Stimulated activated CD8-positive, alpha-beta memory T cell treated with anti-CD3 and anti-CD28 coated beads, Interleukin-12 subunit alpha, Interleukin-12 subunit beta, amount 100 ng/mL, for 24 hours (primary cell): ENCODE results near the gene WWOX.
"Not testable (repeated sequence)": the region's sequence is repeated elsewhere in the genome, so short reads cannot be mapped to it uniquely, and the experiment has no call there.

Experiments used
- DNase-seq: peaks from one replicate; pipeline ENCODE4 v3.0.0-alpha.2; 2020; ENCODE audit errors: extremely low read depth

The WWOX gene

DNA sequence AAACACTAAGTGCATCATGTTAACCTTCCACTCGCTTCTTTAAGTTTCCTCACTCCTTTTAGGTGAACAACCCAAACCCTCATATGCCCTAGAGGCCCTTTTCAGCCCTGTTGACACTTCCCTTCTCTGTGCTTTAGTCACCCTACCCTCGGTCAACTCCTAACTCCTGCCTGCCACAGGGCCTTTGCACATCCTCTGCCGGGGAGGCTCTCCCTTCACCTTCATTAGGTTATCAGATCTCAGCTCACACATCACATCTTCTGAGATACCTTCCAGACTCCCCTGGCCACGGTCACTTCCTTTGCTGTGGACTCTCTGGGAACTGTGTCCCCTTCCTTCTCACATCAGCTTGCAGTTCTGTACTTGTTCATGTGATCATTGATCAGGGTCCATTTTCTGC is 926.7 kb downstream of the WWOX start:
- DNase-seq: no peak

DNA sequence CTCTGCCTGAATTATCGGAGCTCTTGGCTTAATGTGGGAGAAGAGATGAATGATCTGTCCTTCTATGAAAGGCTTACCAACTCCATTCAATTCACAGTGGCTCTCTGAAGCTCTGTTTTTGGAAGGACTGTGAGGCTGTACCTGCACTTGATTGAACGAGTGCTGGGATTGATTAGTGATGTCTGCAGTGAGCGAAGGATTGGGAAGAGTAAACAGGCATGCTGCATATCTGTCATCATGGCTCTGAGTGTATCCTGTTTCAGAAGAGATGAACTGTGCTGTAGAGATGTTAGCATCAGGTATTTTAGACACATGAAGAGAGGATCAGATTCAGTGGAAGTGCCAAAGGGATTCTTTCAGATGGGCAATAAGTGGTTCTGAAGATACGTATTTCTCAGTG is 937.1 kb downstream of the WWOX start:
- no peak for DNase-seq

GRCh38 chr16:79037521-79038373 is 938.3 kb downstream of the WWOX start:
- no peak for DNase-seq

DNA sequence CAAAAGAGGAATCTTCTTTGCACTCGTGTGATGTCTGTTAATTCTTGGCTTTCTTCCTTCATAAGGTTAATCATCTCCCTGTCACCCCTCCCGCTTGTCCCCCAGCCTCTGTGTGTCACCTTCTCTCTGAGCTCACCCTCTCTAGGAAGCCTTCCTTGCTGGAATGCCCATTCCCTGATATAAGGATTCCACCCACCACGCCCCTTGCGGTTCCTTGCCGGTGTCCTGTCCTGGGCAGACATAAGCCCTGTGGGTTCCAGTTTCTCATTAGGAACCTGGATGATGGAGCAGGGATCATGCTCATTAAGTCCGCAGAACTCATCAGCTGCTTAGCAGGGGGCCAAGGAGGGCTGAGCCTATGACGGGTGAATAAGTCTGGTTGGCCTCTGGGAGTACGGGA is 941.8 kb downstream of the WWOX start:
- DNase-seq: no peak

DNA sequence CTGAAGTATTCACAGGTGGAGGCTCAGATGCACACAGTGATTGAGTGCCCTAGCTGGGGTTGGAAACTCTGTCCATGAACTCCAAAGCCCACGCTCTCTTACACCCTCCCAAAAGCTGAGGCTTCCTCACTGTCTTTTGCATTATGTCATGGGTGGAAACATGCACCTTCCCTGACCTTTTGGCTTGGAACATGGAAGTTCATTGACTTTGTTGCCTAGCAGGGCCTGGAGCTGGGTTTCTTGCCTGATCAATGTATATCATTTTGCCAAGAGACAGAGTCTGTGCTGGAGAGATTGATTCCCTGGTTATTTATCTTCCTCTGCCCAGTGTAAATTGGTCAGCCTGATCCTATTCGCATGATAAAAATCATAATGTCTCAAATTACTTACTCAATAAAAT is 942.7 kb downstream of the WWOX start:
- DNase-seq: no peak

DNA sequence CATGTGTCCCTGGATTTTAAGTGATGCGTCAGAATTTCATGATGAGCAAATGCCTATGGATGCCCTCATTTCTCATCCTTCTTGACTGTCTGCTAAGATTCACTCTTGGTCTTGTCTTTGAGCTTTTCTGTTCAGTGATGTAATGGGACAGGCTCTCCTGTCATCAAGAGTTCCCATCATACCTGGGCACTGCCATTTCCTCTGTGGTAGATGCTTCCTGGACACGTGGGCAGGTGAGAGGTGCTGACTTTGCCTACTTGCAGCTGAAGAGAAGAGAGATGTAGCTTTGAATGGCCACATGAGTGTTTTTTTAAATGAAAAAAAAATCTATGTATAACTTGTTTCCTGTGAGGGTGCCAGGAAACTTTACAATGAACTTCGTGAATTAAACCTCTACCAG is 943.4 kb downstream of the WWOX start:
- DNase-seq: no peak

DNA sequence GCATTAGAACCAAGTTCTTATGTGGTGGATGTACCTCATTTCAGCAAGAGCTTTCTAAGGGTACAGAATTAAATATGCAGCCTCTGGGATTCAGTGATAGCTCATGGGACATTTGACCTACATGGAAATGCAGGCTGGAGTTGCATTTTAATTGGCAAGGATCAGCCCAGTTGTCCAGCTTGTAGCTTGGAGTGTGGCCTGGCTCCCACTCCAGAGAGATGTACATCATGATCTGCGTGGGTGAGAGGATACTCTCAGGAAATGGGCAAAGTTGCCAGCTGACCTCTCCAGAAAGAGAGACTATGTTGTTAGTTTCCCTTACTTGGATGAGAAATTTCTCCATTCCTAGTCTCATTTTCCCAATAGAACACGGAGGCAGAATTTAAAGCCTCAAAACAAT is 945.7 kb downstream of the WWOX start:
- DNase-seq: no peak

DNA sequence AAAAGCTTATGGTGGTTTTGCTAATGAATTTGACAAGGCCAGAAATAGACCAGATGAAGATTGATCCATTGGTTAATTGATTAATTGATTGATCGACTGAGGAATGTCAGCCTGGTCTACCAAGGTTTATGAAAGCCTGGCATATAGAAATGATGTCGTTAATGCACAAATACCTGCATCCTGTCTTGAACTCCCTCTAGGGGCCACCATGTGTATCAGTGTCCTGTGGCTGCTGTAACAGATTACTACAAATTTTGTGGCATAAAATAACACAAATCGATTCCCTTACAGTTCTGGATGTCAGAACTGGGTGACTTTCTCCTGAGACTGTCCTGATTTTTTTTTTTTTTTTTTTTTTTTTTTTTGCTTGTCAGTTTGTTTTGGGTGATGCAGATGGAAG is 947.9 kb downstream of the WWOX start:
- DNase-seq: no peak

- no peak for DNase-seq
Observed at GRCh38 chr16:79049040-79049439, 949.6 kb downstream of the WWOX start.

- DNase-seq: no peak
Observed at GRCh38 chr16:79050063-79050462, 950.6 kb downstream of the WWOX start.

GRCh38 chr16:79051313-79051712 is 951.9 kb downstream of the WWOX start:
- no peak for DNase-seq

- DNase-seq: not testable (repeated sequence)
Observed at GRCh38 chr16:79052198-79052597, 952.7 kb downstream of the WWOX start.

GRCh38 chr16:79053577-79053976 is 954.1 kb downstream of the WWOX start:
- no peak for DNase-seq

- DNase-seq: no peak
Observed at GRCh38 chr16:79054211-79054984, 954.9 kb downstream of the WWOX start.

GRCh38 chr16:79055251-79055970 is 956.0 kb downstream of the WWOX start:
- DNase-seq: no peak

- DNase-seq: no peak
Observed at GRCh38 chr16:79061181-79061580, 961.7 kb downstream of the WWOX start.

- no peak for DNase-seq
Observed at GRCh38 chr16:79062336-79062735, 962.9 kb downstream of the WWOX start.

GRCh38 chr16:79062821-79063220 is 963.4 kb downstream of the WWOX start:
- DNase-seq: no peak

- DNase-seq: no peak
Observed at GRCh38 chr16:79064256-79064972, 965.0 kb downstream of the WWOX start.

DNA sequence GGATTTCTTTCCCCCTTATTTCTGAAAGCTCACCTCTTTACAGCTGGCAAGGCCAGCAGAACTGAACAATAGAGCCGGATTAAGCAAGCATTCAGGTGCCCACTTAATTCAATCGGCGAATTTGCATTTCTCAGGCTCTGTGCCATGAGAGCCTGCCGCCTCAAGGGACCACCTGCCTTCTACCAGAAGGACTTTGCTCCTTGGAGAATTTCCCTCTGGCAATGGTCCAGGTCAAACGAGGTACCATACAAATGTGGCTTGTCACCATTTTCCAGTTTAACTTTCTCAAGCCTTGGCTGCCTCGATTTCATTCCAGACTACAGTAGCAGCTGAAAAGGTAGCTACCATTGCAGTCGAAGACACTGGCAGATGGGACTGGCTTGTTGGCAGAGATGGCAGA is 967.1 kb downstream of the WWOX start:
- no peak for DNase-seq

- no peak for DNase-seq
Observed at GRCh38 chr16:79067600-79067999, 968.1 kb downstream of the WWOX start.

- no peak for DNase-seq
Observed at GRCh38 chr16:79069121-79069520, 969.7 kb downstream of the WWOX start.
